Keratinocyte (primary cell): ENCODE results near the gene POR. TPM values are rescaled to one million over a fixed set of nuclear protein-coding genes. Genes with fewer than 3 reads are reported as not detected.

Experiments used
- DNase-seq: peaks from one replicate; pipeline ENCODE4 v3.0.0-alpha.2; 2011; ENCODE audit warnings: low read depth, missing footprints, low spot score
- FAIRE-seq: peaks from 2 replicates; lab custom pipeline; 2011; peaks lifted over from hg19 to GRCh38; lab: Jason Lieb, UNC
- H2AFZ ChIP-seq: 2 replicates; pipeline ENCODE4 v1.6.0; 2012; ENCODE audit warnings: low read length, control low read depth, inconsistent platforms; ENCODE audit not compliant: control insufficient read depth
- H3K27ac ChIP-seq: 2 replicates; pipeline ENCODE4 v1.5.1; 2011; ENCODE audit warnings: low read length; ENCODE audit not compliant: control insufficient read depth, insufficient read depth
- H3K27me3 ChIP-seq: 3 replicates; pipeline ENCODE4 v1.6.0; 2011; ENCODE audit warnings: low read length; ENCODE audit not compliant: control insufficient read depth, insufficient read depth; ENCODE audit errors: extremely low read depth
- H3K36me3 ChIP-seq, 2 experiments: 2 replicates in 1 of 2; 3 replicates in 1 of 2; pipeline ENCODE4 v1.5.1; 2011; ENCODE audit warnings: low read length in 2 of 2, mild to moderate bottlenecking in 1 of 2; ENCODE audit not compliant: control insufficient read depth in 2 of 2, insufficient read depth in 2 of 2; ENCODE audit errors: extremely low read depth in 1 of 2
- H3K4me1 ChIP-seq: 3 replicates; pipeline ENCODE4 v1.5.1; 2011; ENCODE audit warnings: low read length; ENCODE audit not compliant: control insufficient read depth, insufficient read depth; ENCODE audit errors: extremely low read depth
- H3K4me2 ChIP-seq: 3 replicates; pipeline ENCODE4 v1.6.0; 2011; ENCODE audit warnings: low read depth, low read length; ENCODE audit not compliant: control insufficient read depth, insufficient read depth; ENCODE audit errors: extremely low read depth
- H3K4me3 ChIP-seq, 3 experiments: fragments of 200-600 bp in 1 of 3; sonication (generic) in 1 of 3; 2 replicates in 2 of 3; 3 replicates in 1 of 3; pipeline ENCODE4 v1.5.1; 2011 to 2016; ENCODE audit warnings: low read length in 3 of 3, mild to moderate bottlenecking in 3 of 3, control low read depth in 2 of 3, inconsistent platforms in 1 of 3, low read depth in 1 of 3, mixed read lengths in 1 of 3, mixed run types in 1 of 3, moderate library complexity in 1 of 3; ENCODE audit not compliant: control insufficient read depth in 2 of 3, insufficient read depth in 2 of 3; ENCODE audit errors: extremely low read depth in 1 of 3
- H3K79me2 ChIP-seq: 2 replicates; pipeline ENCODE4 v1.6.0; 2012; ENCODE audit warnings: low read length; ENCODE audit not compliant: control insufficient read depth, insufficient read depth
- H3K9ac ChIP-seq: 3 replicates; pipeline ENCODE4 v1.6.0; 2011; ENCODE audit warnings: low read length; ENCODE audit not compliant: control insufficient read depth, insufficient read depth; ENCODE audit errors: extremely low read depth
- H3K9me1 ChIP-seq: 3 replicates; pipeline ENCODE4 v1.6.0; 2011; ENCODE audit warnings: low read length; ENCODE audit not compliant: control insufficient read depth, insufficient read depth; ENCODE audit errors: extremely low read depth
- H3K9me3 ChIP-seq: 2 replicates; pipeline ENCODE4 v1.5.1; 2012; ENCODE audit warnings: low read depth, low read length; ENCODE audit not compliant: control insufficient read depth
- H4K20me1 ChIP-seq: 3 replicates; pipeline ENCODE4 v1.6.0; 2011; ENCODE audit warnings: low read length; ENCODE audit not compliant: control insufficient read depth, insufficient read depth; ENCODE audit errors: extremely low read depth
- EZH2 ChIP-seq: IDR thresholded peaks from one replicate; pipeline ENCODE4 v1.6.1; 2012; ENCODE audit warnings: inconsistent platforms, mild to moderate bottlenecking, low read length, moderate library complexity
- dilution Hi-C: fragments of 300-500 bp; cut with MboI; formaldehyde crosslinking; loops from one replicate; pipeline ENCODE4 v1.7.0; 2020; ENCODE audit warnings: low sequenced_read_pairs; ENCODE audit not compliant: extremely low pct_ligation_motif_present
- polyA plus RNA-seq, 5 experiments: library from polyadenylated mRNA; depleted of rRNA in 3 of 5; stranded (reverse) in 3 of 5; stranded (forward) in 1 of 5; unstranded in 1 of 5; fragments of >200 nt; gene quantifications; 1 replicate in 1 of 5; 2 replicates in 3 of 5; 3 replicates in 1 of 5; pipeline versions ENCODE4 v1.2.1 to v1.2.3, GENCODE V29; 2011 to 2012; ENCODE audit warnings: missing spikeins in 2 of 5, low read depth in 1 of 5, low replicate concordance in 1 of 5
- TF ChIP-seq, protein P1 (sequence below), 3 experiments: IDR thresholded peaks in 1 of 3; conservative IDR thresholded peaks in 1 of 3; optimal IDR thresholded peaks in 1 of 3; 2 replicates in 2 of 3; 3 replicates in 1 of 3; pipeline versions ENCODE3 to v1.5.1; 2011; ENCODE audit warnings: low read length in 3 of 3, mild to moderate bottlenecking in 3 of 3, moderate library complexity in 2 of 3, control low read depth in 1 of 3, inconsistent platforms in 1 of 3; ENCODE audit not compliant: insufficient read depth in 2 of 3; ENCODE audit errors: extremely low read depth in 1 of 3

POR gene
- polyA plus RNA-seq, 1 donor (not counting 4 experiments of a cell fraction or from before 2014, with no cell fraction given): 28.6 TPM

DNA sequence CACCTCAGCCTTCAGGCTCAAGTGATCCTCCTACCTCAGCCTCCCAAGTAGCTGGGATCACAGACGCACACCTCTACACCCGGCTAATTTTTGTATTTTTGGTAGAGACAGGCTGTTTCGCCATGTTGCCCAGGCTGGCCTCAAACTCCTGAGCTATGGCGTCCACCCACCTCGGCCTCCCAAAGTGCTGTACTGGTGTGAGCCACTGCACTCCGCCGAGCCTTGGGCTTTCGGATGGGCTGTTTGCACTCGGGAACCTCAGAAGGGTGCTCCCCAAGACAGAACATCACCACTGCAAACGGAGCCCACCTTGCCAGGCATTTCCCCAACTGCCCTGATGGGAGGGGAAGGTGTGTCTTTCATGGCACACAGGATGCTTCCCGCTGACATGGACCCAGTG lies 52.1 kb downstream of the POR start:
- FAIRE-seq (no peak), DNase-seq (no peak)
- Histone ChIP-seq H3K4me3 (no peak overlapping the region), H2AFZ (no peak overlapping the region), H3K27me3 (no peaks in the 10 kb centered on the region), H3K9ac (no peak overlapping the region), H3K4me1 (no peaks in the 10 kb centered on the region), H3K9me3 (no peaks in the 10 kb centered on the region), H3K79me2 (no peaks in the 10 kb centered on the region), H3K36me3 (peaks cover 3 to 14% of the 10 kb centered on the region in 2 experiments), H3K4me2 (no peak overlapping the region), H3K27ac (no peak overlapping the region), H3K9me1 (no peaks in the 10 kb centered on the region), H4K20me1 (no peaks in the 10 kb centered on the region)
- TF ChIP-seq EZH2: no peak
- TF ChIP-seq, protein P1, sequence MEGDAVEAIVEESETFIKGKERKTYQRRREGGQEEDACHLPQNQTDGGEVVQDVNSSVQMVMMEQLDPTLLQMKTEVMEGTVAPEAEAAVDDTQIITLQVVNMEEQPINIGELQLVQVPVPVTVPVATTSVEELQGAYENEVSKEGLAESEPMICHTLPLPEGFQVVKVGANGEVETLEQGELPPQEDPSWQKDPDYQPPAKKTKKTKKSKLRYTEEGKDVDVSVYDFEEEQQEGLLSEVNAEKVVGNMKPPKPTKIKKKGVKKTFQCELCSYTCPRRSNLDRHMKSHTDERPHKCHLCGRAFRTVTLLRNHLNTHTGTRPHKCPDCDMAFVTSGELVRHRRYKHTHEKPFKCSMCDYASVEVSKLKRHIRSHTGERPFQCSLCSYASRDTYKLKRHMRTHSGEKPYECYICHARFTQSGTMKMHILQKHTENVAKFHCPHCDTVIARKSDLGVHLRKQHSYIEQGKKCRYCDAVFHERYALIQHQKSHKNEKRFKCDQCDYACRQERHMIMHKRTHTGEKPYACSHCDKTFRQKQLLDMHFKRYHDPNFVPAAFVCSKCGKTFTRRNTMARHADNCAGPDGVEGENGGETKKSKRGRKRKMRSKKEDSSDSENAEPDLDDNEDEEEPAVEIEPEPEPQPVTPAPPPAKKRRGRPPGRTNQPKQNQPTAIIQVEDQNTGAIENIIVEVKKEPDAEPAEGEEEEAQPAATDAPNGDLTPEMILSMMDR (optimal IDR thresholded peaks at IDR 0.05 in 1 of 3, IDR thresholded peaks at IDR 0.05 in 1 of 3, conservative IDR thresholded peaks at IDR 0.05 in 1 of 3; ENCODE audit: extremely low read depth in 1 of 3, insufficient read depth in 2 of 3, low read length in 3 of 3): no peak
- dilution Hi-C loops: no loop called here

DNA sequence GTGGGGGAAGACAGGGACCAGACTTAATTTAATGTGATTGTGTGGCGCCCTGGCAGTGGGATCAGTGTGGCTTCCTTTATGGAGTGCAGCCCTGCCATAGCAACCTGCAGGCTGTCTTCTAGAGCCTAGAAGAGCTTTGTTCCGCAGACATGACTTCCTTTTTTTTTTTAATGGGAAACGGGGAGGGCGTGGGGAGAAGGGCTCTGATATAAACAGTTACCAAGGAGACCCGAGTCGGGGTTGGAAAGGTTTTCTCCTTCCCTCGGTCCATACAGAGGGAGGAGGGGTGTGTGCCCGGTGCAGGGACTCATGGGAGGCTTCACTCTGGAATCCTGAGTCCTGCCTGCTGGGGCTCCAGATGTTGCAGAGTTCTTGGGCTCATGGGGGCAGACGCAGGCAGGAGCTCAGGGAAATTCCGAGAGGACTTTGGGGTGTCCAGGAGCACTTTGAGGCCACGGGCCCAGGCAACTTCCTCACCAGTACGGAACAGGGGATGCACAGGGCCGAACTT lies 52.6 kb downstream of the POR start:
- TF ChIP-seq EZH2: no peak
- TF ChIP-seq, protein P1 (optimal IDR thresholded peaks at IDR 0.05 in 1 of 3, IDR thresholded peaks at IDR 0.05 in 1 of 3, conservative IDR thresholded peaks at IDR 0.05 in 1 of 3; ENCODE audit: extremely low read depth in 1 of 3, insufficient read depth in 2 of 3, low read length in 3 of 3): no peak

More for the DNA sequence above, 52.6 kb downstream of the POR start:
- Histone ChIP-seq H3K27ac (no peak overlapping the region), H3K36me3 (peaks cover 3 to 14% of the 10 kb centered on the region in 2 experiments), H4K20me1 (no peaks in the 10 kb centered on the region), H3K79me2 (no peaks in the 10 kb centered on the region), H3K4me3 (no peak overlapping the region), H3K9me1 (no peaks in the 10 kb centered on the region), H2AFZ (no peak overlapping the region), H3K27me3 (no peaks in the 10 kb centered on the region), H3K4me2 (no peak overlapping the region), H3K4me1 (no peaks in the 10 kb centered on the region), H3K9ac (no peak overlapping the region), H3K9me3 (no peaks in the 10 kb centered on the region)
- dilution Hi-C loops: no loop called here
- no peak for DNase-seq
- no peak for FAIRE-seq
